ENCODE data around the gene SDC4.

The SDC4 gene

GRCh38 chr20:45318948-45319347 is 29.3 kb downstream of the SDC4 start:
- DNase-seq (ENCODE audit: low read depth, low spot score) = no peak
- no peak for TF ChIP-seq CTCF (IDR thresholded peaks at IDR 0.05; ENCODE audit: low read depth, low read length)
- H3K4me3 ChIP-seq (ENCODE audit: low read depth, low read length) = no peak overlapping the region
- in situ Hi-C loops (cut with HindIII; ENCODE audit: low sequenced_read_pairs) = no loop called here

GRCh38 chr20:45318386-45318939 is 29.8 kb downstream of the SDC4 start:
- no peak for DNase-seq (ENCODE audit: low read depth, low spot score)
- in situ Hi-C loops (cut with HindIII; ENCODE audit: low sequenced_read_pairs) = no loop called here
- H3K4me3 ChIP-seq (ENCODE audit: low read depth, low read length) = no peak overlapping the region
- TF ChIP-seq CTCF (IDR thresholded peaks at IDR 0.05; ENCODE audit: low read depth, low read length) = no peak

- DNase-seq (ENCODE audit: low read depth, low spot score) = no peak
- no peak for TF ChIP-seq CTCF (IDR thresholded peaks at IDR 0.05; ENCODE audit: low read depth, low read length)
- no peak overlapping the region for H3K4me3 ChIP-seq (ENCODE audit: low read depth, low read length)
- in situ Hi-C loops (cut with HindIII; ENCODE audit: low sequenced_read_pairs) = no loop called here
These were observed 30.4 kb downstream of the SDC4 start for GRCh38 chr20:45317826-45318225.

- H3K4me3 ChIP-seq (ENCODE audit: low read depth, low read length) = no peak overlapping the region
- in situ Hi-C loops (cut with HindIII; ENCODE audit: low sequenced_read_pairs) = no loop called here
- no peak for DNase-seq (ENCODE audit: low read depth, low spot score)
- no peak for TF ChIP-seq CTCF (IDR thresholded peaks at IDR 0.05; ENCODE audit: low read depth, low read length)
These were observed 31.8 kb downstream of the SDC4 start for GRCh38 chr20:45316150-45317080.

- in situ Hi-C loops (cut with HindIII; ENCODE audit: low sequenced_read_pairs) = no loop called here
- TF ChIP-seq CTCF (IDR thresholded peaks at IDR 0.05; ENCODE audit: low read depth, low read length) = no peak
- no peak for DNase-seq (ENCODE audit: low read depth, low spot score)
- H3K4me3 ChIP-seq (ENCODE audit: low read depth, low read length) = no peak overlapping the region
These were observed 32.6 kb downstream of the SDC4 start for GRCh38 chr20:45315672-45316071.

- in situ Hi-C loops (cut with HindIII; ENCODE audit: low sequenced_read_pairs) = no loop called here
- TF ChIP-seq CTCF (IDR thresholded peaks at IDR 0.05; ENCODE audit: low read depth, low read length) = no peak
- no peak overlapping the region for H3K4me3 ChIP-seq (ENCODE audit: low read depth, low read length)
- no peak for DNase-seq (ENCODE audit: low read depth, low spot score)
These were observed 34.3 kb downstream of the SDC4 start for GRCh38 chr20:45313943-45314342.

Measured in astrocyte of the spinal cord (primary cell).